HG02938 (cell line): ENCODE data around the gene ITGA11.

Experiments used
- ATAC-seq: cut with Tn5 transposase; IDR thresholded peaks from one replicate; pipeline ENCODE4 v1.9.1; 2021; ENCODE audit warnings: mild to moderate bottlenecking, moderate library complexity; ENCODE audit not compliant: unreplicated experiment

ITGA11 gene

DNA sequence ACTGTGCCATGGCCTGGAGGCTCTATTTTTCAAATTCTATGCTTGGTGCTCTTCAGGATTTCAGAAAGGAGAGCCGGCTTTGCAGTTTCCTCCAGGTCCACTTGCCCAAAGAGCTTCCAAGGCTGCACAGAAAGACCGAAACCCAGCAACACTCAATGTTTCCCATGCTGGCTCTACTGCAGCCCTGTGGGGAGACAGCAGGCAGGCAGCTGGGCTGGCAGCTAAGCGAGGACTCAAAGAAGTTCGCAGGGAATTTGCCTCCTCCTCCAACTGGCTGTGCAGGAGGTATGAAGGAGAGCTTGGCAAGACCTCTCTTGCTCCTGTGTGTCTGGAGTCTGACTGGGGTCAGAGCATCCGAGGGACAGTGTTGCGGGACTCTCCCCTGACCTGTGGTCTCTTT lies 17.4 kb upstream of the ITGA11 start:
- ATAC-seq = no peak

GRCh38 chr15:68447976-68448755 lies 16.2 kb upstream of the ITGA11 start:
- ATAC-seq = no peak

DNA sequence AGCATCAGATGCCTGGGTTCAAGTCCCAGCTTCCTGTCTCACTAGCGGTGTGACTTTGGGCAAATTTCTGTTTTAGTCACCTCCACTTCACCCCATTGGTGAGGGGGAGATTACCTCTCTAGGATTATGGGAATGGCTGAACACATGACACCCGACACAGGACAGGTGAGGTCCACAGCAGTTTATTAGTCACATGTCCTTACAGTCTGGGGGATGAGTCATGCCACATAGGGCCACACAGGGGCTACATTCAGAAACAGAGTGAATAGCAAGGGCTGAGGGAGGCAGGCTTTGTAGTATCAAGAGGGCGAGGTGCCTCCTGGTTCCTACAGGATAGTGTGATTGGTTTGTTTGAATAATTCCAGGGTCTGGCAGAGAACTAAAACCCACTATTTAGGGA lies 15.2 kb upstream of the ITGA11 start:
- no peak for ATAC-seq

GRCh38 chr15:68445351-68445750 lies 13.4 kb upstream of the ITGA11 start:
- ATAC-seq = no peak

GRCh38 chr15:68444336-68444735 lies 12.4 kb upstream of the ITGA11 start:
- ATAC-seq = no peak

- no peak for ATAC-seq
Observed at GRCh38 chr15:68442903-68443302, 10.9 kb upstream of the ITGA11 start.

GRCh38 chr15:68442041-68442440 lies 10.1 kb upstream of the ITGA11 start:
- no peak for ATAC-seq

- ATAC-seq = no peak
Observed at GRCh38 chr15:68441045-68441743, 9.2 kb upstream of the ITGA11 start.

DNA sequence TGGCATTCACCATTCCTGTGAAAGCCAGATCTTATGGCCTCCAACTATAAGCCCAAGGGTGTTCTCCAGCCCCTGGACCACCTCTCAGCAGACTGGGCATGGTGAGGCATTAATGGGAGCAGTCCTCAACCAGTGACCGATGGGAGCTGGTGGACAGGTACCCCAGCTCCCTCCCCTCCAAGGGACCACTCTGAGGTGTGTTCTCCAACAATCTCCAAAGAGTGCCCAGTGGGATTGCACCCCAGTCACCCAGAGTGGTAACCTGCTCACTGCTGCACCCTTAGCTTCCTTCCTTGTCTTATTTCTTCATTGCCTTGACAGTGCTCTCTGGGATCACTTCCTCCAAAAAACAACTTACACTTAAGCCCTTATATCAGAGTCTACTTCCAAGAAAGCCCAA lies 8.2 kb upstream of the ITGA11 start:
- ATAC-seq = no peak

DNA sequence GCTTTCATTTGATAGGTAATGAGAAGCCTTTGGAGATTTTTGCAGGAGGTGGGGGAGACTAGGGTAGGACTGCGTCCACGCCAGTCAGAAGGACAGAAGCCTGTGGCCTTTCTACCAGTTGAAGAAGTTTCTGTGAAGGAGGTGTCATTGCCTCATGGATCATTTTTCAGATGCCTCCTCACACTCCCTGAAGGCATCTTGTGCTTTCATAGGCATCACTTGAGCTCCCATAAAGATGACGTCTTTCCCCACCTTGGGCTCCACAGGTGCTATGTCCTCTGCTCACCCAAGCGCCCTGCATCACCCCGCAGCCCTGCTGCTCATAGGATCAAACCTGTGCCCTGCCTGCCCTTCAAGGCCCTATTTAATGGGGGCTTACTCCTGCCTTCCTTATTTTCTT lies 7.5 kb upstream of the ITGA11 start:
- no peak for ATAC-seq

GRCh38 chr15:68436680-68437079 lies 4.7 kb upstream of the ITGA11 start:
- no peak for ATAC-seq

- no peak for ATAC-seq
Observed at GRCh38 chr15:68435966-68436365, 4.0 kb upstream of the ITGA11 start.

DNA sequence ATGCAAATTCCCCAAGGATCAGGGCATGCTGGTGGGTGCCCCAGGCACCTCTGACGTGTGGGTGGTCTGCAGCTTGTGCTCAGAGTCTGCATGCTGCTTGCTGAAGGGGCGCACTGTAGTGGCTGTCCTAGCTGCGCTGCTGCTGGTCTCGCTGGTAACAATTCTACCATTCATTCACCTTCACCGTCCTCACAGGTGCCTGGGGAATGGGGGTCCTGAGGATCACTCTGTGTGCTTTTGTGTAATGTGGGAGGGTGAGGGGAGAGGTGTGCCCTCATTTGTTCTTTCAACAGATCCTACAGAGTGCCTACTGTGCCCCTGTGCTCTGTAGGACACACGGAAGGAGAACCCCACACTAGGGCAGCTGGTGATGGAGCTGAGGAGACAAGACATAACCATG lies 2.1 kb upstream of the ITGA11 start:
- ATAC-seq = no peak

DNA sequence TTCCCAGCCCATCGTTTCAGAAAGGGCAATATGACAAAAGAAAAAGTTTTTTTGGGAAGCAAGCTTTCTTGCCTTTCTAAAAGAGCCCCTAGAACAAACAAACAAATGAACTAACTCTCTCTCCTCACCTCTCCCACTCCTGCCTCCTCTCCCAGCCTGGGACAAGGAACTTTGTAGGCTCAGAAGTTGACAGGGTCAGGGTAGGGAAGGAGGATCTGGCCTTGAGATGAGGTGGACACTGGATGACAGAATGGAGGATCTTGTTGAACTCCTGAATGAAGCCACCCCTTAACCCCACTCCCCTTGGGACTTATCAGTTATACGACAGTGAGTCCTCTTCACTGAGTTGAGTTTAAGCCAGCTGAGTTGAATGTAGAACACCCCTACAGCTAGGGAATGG lies 1.6 kb upstream of the ITGA11 start:
- ATAC-seq = no peak

- no peak for ATAC-seq
Observed at GRCh38 chr15:68432441-68433064, 590 bp upstream of the ITGA11 start.

DNA sequence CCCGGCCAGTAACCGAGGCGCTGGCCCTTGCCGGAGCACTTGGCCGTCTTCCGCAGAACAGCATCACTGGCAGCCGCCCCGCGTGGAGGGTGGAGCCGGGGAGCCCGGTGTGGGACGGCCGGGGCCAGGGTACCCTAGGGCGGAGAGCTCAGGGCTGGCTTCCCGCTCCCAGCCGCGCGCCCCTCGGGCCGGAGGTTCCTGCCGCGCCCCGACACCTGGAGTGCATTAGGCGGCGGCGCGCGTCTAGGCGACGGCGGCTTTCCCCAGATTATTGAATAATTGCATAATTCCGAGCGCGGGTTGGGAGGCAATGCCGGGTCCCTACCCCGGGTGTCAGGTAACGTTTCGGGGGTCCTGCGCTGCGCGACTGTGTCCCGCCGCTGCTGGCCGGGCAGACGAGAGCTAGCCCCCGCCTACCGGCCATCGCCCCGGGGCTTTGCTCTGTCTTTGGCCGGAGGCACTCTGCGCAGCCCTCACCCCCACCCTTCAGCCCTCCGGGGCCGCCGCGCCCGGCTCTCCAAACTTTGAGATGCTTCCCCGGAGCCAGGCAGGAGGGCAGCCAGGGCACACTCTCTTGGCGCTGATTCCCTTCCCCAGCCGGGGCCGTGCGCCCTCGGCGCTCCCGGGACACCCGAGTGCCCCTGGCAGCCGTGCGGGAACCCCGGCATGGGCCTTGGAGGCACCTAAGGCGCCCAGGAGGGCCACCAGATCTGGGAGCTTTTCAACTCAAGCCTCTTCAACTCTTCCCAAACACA lies 749 bp downstream of the ITGA11 start:
- ATAC-seq = no peak

- no peak for ATAC-seq
Observed at GRCh38 chr15:68430471-68431036, 1.4 kb downstream of the ITGA11 start.

- ATAC-seq = no peak
Observed at GRCh38 chr15:68429691-68430470, 2.1 kb downstream of the ITGA11 start.

DNA sequence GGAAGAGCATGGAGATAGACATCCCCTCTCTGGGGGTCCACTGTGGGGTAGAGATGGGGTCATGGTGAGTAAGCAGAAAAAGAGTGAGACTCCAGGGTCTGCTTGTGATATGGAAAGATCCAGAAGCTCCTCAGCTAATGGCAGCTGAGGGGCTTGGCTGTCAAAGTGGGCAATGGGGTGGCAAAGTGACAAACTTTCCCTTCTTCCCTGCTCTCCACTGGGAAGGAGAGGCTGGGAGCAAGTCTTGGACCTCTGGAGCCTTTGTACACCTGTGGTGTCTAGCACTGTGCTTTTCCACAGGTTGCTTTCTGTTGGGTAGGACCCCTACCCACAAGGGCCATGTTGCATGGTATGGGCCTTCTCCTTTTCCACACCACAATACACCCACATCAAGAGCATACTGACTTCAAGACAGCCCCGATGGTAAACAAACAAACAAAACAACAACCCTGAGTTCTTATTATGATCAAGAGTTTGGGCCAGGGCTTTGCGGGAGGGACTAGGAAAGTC lies 3.5 kb downstream of the ITGA11 start:
- no peak for ATAC-seq

DNA sequence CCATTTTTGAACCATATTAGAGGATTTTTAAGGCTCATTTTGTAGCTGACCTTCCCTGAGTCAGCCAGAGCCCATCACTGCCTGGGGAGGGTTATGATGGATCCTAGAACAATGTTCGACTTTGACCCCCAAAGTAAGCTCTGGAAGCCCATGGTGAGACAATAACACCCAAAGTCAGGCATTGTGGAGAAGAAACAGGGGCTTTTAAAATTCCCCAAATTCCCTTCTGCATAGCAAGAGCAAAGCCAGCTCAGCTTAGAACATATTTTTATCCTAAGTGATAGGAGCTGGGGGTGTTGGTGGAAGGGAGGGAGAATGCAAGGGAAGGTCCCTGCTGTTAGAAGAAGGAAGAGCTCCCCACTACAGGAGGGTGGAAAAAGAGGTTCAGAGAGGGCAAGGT lies 4.0 kb downstream of the ITGA11 start:
- no peak for ATAC-seq
